ENCODE results near the gene TUBGCP2.

DNA sequence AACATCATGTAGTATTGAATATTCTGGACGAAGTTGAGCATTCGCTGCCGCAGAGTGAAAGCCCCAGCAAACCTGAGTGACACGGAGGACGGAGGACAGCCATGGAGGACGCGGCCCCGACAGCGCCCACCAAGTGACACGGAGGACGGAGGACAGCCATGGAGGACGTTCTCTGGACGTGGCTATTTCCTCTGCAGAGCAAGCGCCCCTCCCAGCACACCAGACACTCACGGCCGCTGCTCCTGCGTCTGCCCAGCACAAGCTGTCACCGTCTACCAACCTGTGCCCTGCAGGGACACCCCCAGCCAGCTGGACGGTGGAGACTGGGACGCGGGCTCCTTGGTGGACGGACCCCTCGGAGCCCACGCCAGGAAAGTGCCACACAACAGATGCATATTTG lies 24.7 kb downstream of the TUBGCP2 start:
- no peak for TF ChIP-seq SIN3A (IDR thresholded peaks at IDR 0.05; ENCODE audit: borderline replicate concordance, insufficient read depth, low read depth, low read length)
- TF ChIP-seq, protein P1, sequence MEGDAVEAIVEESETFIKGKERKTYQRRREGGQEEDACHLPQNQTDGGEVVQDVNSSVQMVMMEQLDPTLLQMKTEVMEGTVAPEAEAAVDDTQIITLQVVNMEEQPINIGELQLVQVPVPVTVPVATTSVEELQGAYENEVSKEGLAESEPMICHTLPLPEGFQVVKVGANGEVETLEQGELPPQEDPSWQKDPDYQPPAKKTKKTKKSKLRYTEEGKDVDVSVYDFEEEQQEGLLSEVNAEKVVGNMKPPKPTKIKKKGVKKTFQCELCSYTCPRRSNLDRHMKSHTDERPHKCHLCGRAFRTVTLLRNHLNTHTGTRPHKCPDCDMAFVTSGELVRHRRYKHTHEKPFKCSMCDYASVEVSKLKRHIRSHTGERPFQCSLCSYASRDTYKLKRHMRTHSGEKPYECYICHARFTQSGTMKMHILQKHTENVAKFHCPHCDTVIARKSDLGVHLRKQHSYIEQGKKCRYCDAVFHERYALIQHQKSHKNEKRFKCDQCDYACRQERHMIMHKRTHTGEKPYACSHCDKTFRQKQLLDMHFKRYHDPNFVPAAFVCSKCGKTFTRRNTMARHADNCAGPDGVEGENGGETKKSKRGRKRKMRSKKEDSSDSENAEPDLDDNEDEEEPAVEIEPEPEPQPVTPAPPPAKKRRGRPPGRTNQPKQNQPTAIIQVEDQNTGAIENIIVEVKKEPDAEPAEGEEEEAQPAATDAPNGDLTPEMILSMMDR (IDR thresholded peaks at IDR 0.05) = no peak
- TF ChIP-seq POLR2AphosphoS5 (IDR thresholded peaks at IDR 0.05; ENCODE audit: low read depth, low read length) = no peak
- no peak for TF ChIP-seq TCF7L2 (IDR thresholded peaks at IDR 0.05; ENCODE audit: low read depth, low read length)
